ENCODE data around the gene SIK3.

The SIK3 gene

DNA sequence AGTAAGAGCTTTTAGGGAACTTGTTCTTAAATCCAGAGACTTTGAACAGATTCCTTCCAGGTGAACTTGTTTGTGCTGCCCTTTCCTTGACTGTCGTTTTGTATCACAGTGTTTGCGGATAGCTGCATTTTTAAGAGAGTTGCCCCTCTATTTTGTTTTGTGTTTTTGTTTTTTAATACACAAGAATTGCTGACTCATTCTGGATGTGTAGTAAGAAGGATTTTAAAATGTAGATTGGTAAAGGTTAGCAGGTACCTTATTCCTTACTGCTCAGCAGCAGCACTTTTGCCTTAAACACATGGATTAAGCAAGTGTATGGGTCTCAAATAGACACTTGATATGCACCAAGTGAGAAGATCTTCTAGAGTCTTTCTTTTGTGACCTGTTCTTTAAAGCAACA is 297.6 kb downstream of the SIK3 start:
- no peaks in the 10 kb centered on the region for H3K4me1 ChIP-seq (ENCODE audit: insufficient read depth, low read length)

DNA sequence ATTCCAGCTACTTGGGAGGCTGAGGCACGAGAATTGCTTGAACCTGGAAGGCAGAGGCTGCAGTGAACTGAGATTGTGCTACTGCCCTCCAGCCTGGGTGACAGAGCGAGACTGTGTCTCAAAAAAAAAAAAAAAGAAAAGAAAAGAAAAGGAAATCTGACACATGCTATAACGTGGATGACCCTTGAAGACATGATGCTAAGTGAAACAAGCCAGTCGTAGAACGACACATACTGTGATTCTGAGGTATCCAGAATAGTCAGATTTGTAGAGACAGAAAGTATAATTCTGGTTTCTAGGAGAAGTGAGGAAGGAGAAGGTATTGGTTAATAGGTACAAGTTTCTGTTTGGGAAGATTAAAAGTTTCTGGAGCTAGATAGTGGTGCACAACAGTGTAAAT is 299.9 kb downstream of the SIK3 start:
- Histone ChIP-seq H3K9ac (ENCODE audit: low read depth, low read length) (no peak overlapping the region), H3K36me3 (ENCODE audit: insufficient read depth, low read length) (no peaks in the 10 kb centered on the region), H3K79me2 (ENCODE audit: insufficient read depth, low read length) (no peaks in the 10 kb centered on the region), H2AFZ (ENCODE audit: low read depth, low read length) (no peak overlapping the region), H3K4me1 (ENCODE audit: insufficient read depth, low read length) (no peaks in the 10 kb centered on the region), H3K27me3 (ENCODE audit: insufficient read depth, low read length, poor library complexity) (no peaks in the 10 kb centered on the region), H3K27ac (ENCODE audit: low read length) (no peak overlapping the region), H4K20me1 (ENCODE audit: insufficient read depth, low read length) (no peaks in the 10 kb centered on the region), H3K4me3 (ENCODE audit: low read depth in 1 of 2, low read length in 2 of 2) (no peak overlapping the region), H3K9me3 (ENCODE audit: insufficient read depth, low read length, severe bottlenecking) (no peaks in the 10 kb centered on the region), H3K4me2 (ENCODE audit: insufficient read depth, low read length) (no peak overlapping the region)
- ATAC-seq (ENCODE audit: insufficient read depth, low read depth) = no peak
- DNase-seq = no peak
- TF ChIP-seq, protein P1, sequence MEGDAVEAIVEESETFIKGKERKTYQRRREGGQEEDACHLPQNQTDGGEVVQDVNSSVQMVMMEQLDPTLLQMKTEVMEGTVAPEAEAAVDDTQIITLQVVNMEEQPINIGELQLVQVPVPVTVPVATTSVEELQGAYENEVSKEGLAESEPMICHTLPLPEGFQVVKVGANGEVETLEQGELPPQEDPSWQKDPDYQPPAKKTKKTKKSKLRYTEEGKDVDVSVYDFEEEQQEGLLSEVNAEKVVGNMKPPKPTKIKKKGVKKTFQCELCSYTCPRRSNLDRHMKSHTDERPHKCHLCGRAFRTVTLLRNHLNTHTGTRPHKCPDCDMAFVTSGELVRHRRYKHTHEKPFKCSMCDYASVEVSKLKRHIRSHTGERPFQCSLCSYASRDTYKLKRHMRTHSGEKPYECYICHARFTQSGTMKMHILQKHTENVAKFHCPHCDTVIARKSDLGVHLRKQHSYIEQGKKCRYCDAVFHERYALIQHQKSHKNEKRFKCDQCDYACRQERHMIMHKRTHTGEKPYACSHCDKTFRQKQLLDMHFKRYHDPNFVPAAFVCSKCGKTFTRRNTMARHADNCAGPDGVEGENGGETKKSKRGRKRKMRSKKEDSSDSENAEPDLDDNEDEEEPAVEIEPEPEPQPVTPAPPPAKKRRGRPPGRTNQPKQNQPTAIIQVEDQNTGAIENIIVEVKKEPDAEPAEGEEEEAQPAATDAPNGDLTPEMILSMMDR (IDR thresholded peaks at IDR 0.05; ENCODE audit: borderline replicate concordance, extremely low read depth, low read length, poor library complexity, severe bottlenecking) = no peak
- TF ChIP-seq EZH2 (IDR thresholded peaks at IDR 0.05; ENCODE audit: borderline replicate concordance, low read depth, low read length, severe bottlenecking) = no peak

More for the DNA sequence above, 297.6 kb downstream of the SIK3 start:
- no peaks in the 10 kb centered on the region for H3K9me3 ChIP-seq (ENCODE audit: insufficient read depth, low read length, severe bottlenecking)
- H3K36me3 ChIP-seq (ENCODE audit: insufficient read depth, low read length) = no peaks in the 10 kb centered on the region
- TF ChIP-seq, protein P1 (IDR thresholded peaks at IDR 0.05; ENCODE audit: borderline replicate concordance, extremely low read depth, low read length, poor library complexity, severe bottlenecking) = no peak
- no peak for TF ChIP-seq EZH2 (IDR thresholded peaks at IDR 0.05; ENCODE audit: borderline replicate concordance, low read depth, low read length, severe bottlenecking)
- H3K4me2 ChIP-seq (ENCODE audit: insufficient read depth, low read length) = no peak overlapping the region
- H3K27me3 ChIP-seq (ENCODE audit: insufficient read depth, low read length, poor library complexity) = no peaks in the 10 kb centered on the region
- ATAC-seq (ENCODE audit: insufficient read depth, low read depth) (no peak), DNase-seq (no peak)
- H3K4me3 ChIP-seq (ENCODE audit: low read depth in 1 of 2, low read length in 2 of 2) = no peak overlapping the region
- no peak overlapping the region for H3K27ac ChIP-seq (ENCODE audit: low read length)
- H2AFZ ChIP-seq (ENCODE audit: low read depth, low read length) = no peak overlapping the region
- no peak overlapping the region for H3K9ac ChIP-seq (ENCODE audit: low read depth, low read length)
- H4K20me1 ChIP-seq (ENCODE audit: insufficient read depth, low read length) = no peaks in the 10 kb centered on the region
- H3K79me2 ChIP-seq (ENCODE audit: insufficient read depth, low read length) = no peaks in the 10 kb centered on the region

DNA sequence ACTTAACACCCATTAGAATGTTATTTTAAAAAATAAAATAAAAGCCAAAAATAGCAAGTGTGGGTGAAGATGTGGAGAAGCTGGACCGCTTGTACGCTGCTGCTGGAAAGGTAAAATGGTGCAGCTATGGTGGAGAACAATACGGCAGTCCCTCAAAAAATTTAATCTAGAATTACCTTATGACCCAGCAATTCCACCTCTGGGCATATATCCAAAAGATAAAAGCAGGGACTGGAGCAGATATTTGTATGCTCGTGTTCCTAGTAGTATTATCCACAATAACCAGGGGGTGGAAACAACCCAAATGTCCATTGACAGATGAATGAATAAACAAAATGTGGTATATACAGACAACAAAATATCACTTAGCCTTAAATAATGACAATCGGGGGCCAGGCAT is 300.4 kb downstream of the SIK3 start:
- Histone ChIP-seq H3K36me3 (ENCODE audit: insufficient read depth, low read length) (no peaks in the 10 kb centered on the region), H3K9ac (ENCODE audit: low read depth, low read length) (no peak overlapping the region), H3K27ac (ENCODE audit: low read length) (no peak overlapping the region), H3K4me3 (ENCODE audit: low read depth in 1 of 2, low read length in 2 of 2) (no peak overlapping the region), H4K20me1 (ENCODE audit: insufficient read depth, low read length) (no peaks in the 10 kb centered on the region), H2AFZ (ENCODE audit: low read depth, low read length) (no peak overlapping the region), H3K4me2 (ENCODE audit: insufficient read depth, low read length) (no peak overlapping the region), H3K4me1 (ENCODE audit: insufficient read depth, low read length) (no peaks in the 10 kb centered on the region), H3K79me2 (ENCODE audit: insufficient read depth, low read length) (no peaks in the 10 kb centered on the region), H3K9me3 (ENCODE audit: insufficient read depth, low read length, severe bottlenecking) (no peaks in the 10 kb centered on the region), H3K27me3 (ENCODE audit: insufficient read depth, low read length, poor library complexity) (no peaks in the 10 kb centered on the region)
- no peak for TF ChIP-seq EZH2 (IDR thresholded peaks at IDR 0.05; ENCODE audit: borderline replicate concordance, low read depth, low read length, severe bottlenecking)
- TF ChIP-seq, protein P1 (IDR thresholded peaks at IDR 0.05; ENCODE audit: borderline replicate concordance, extremely low read depth, low read length, poor library complexity, severe bottlenecking) = no peak
- DNase-seq (no peak), ATAC-seq (ENCODE audit: insufficient read depth, low read depth) (no peak)

DNA sequence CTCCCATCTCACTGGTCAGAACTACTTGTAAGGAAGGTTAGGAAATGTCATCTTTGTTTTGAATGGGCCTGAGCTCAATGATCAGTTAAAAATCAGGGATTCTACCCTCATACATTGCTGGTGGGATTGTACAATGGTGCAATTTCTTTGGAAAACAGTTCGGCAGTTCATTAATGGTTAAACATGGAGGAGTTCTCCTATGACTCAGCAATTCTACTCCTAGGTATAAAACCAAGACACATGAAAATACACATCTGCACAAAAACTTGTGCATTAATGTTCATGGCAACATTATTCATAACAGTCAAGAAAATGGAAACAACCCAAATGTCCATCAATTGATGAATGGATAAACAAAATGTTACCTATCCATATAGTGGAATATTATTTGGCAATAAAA is 301.7 kb downstream of the SIK3 start:
- H3K4me2 ChIP-seq (ENCODE audit: insufficient read depth, low read length) = no peak overlapping the region
- H3K4me1 ChIP-seq (ENCODE audit: insufficient read depth, low read length) = peaks cover under 1% of the 10 kb centered on the region; the same call in 1 of the 2 replicates
- no peak for TF ChIP-seq EZH2 (IDR thresholded peaks at IDR 0.05; ENCODE audit: borderline replicate concordance, low read depth, low read length, severe bottlenecking)
- TF ChIP-seq, protein P1 (IDR thresholded peaks at IDR 0.05; ENCODE audit: borderline replicate concordance, extremely low read depth, low read length, poor library complexity, severe bottlenecking) = no peak
- no peaks in the 10 kb centered on the region for H4K20me1 ChIP-seq (ENCODE audit: insufficient read depth, low read length)
- no peaks in the 10 kb centered on the region for H3K36me3 ChIP-seq (ENCODE audit: insufficient read depth, low read length)
- H3K9me3 ChIP-seq (ENCODE audit: insufficient read depth, low read length, severe bottlenecking) = no peaks in the 10 kb centered on the region
- ATAC-seq (ENCODE audit: insufficient read depth, low read depth) = no peak
- no peak overlapping the region for H3K9ac ChIP-seq (ENCODE audit: low read depth, low read length)
- no peak overlapping the region for H3K4me3 ChIP-seq (ENCODE audit: low read depth in 1 of 2, low read length in 2 of 2)
- DNase-seq = no peak
- H3K27me3 ChIP-seq (ENCODE audit: insufficient read depth, low read length, poor library complexity) = no peaks in the 10 kb centered on the region
- no peaks in the 10 kb centered on the region for H3K79me2 ChIP-seq (ENCODE audit: insufficient read depth, low read length)
- no peak overlapping the region for H3K27ac ChIP-seq (ENCODE audit: low read length)
- no peak overlapping the region for H2AFZ ChIP-seq (ENCODE audit: low read depth, low read length)
